Left ventricle myocardium superior (tissue), 1 donor: ENCODE data around the gene MAFG. TPM values are rescaled to one million over a fixed set of nuclear protein-coding genes. Genes with fewer than 3 reads are reported as not detected.

ENCODE experiments used
- ATAC-seq: fragments of 200-7000 bp; cut with Tn5 transposase; one replicate; pipeline ENCODE4 v1.9.1; 2020; ENCODE audit warnings: mild to moderate bottlenecking, moderate library complexity
- DNase-seq: peaks from one replicate; pipeline ENCODE4 v3.0.0-alpha.2; 2020
- intact Hi-C: fragments of 100-400 bp; cut with micrococcal nuclease; formaldehyde crosslinking; loops from one replicate; pipeline ENCODE4 v1.11.0; 2022
- long read RNA-seq: library from polyadenylated mRNA; unstranded; transcript quantifications from one replicate; pipeline ENCODE4 v2.0.0, GENCODE V29; 2021
- total RNA-seq: library from RNA; stranded (reverse); fragmentation: NEBNext Ultra II Directional; extraction: Animal tissue kit (Norgen Biotek cat#: 25700); gene quantifications from one replicate; pipeline ENCODE4 v1.2.1, GENCODE V29; 2021
- donor health status: DM: no; HTN: yes; CAD: no; lungs with severe emphysema.

MAFG gene
- total RNA-seq = 27.5 TPM
- long read RNA-seq, full-length matches to known transcripts = 63 of 86 reads
- long read RNA-seq, partial matches to known transcripts = 1 of 86 reads
- long read RNA-seq, other reads (novel, unspliced or antisense) = 22 of 86 reads

GRCh38 chr17:81927653-81928543 is at the start of gene MAFG:
MAFG (minus strand) TSS chr17:81927735; CDS start chr17:81923185, 4,550 bp downstream.
- peak; percentile 96 for DNase-seq
- ATAC-seq = peak; percentile 63
- intact Hi-C loops = no loop called here

DNA sequence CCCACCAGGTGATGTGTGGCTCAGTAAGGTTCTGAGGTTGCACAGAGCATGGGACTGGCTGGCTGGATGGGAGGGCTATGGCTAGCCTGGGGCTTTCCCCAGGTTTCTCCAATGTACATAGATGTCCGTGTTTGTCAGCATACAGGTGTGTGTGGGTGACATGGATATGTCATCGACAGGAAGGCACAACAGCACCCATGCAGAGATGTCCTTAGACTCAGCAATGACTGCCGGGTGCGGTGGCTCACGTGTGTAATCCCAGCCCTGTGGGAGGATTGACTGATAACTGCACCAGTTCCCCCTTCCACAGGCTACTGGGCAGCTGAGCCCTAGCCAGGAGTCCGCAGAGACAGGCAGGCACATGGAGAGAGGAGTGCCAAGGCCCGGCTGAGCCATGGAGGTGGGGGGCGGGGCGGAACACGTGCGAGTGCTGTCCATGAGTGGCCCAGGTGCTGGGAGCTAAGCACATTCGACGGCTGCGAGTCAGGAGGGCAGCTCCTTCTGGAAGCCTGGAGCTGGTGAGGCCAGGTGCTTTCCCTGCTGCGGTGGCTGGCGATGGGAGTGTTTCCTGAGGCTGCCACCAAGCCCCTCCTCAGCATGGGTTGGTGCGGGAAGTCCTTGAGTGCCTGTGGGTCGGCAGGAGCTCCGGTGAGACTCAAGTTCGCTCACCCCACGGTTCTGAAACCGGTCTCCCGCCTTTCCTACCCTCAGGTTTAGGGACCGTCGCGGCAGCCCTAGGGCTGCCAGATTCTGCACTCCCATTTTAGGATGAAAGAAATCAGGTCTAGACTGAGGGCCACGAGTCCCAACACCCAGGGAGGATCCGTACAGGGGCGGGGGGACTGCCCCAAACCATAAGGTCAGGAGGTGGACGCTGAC is 49.0 kb upstream of the MAFG start:
- peak; percentile 61 for DNase-seq
- ATAC-seq = peak; percentile 16
- intact Hi-C loops = no loop called here

GRCh38 chr17:81973432-81973831 is 45.9 kb upstream of the MAFG start:
- intact Hi-C loops = no loop called here
- ATAC-seq = no peak
- no peak for DNase-seq

- no peak for DNase-seq
- intact Hi-C loops = no loop called here
- no peak for ATAC-seq
Observed at GRCh38 chr17:81968850-81969812, 41.6 kb upstream of the MAFG start.

- DNase-seq (no peak), ATAC-seq (no peak)
- intact Hi-C loops = no loop called here
Observed at GRCh38 chr17:81968396-81968745, 40.8 kb upstream of the MAFG start.

GRCh38 chr17:81967533-81968395 is 40.2 kb upstream of the MAFG start:
- ATAC-seq = peak; percentile 90
- peak; percentile 87 for DNase-seq
- intact Hi-C loops = no loop called here

GRCh38 chr17:81967244-81967532 is 39.7 kb upstream of the MAFG start:
- intact Hi-C loops = no loop called here
- DNase-seq (no peak), ATAC-seq (peak; percentile 9)

- ATAC-seq = peak; percentile 83
- peak; percentile 88 for DNase-seq
- intact Hi-C loops = no loop called here
Observed at GRCh38 chr17:81966343-81967243, 39.1 kb upstream of the MAFG start.

DNA sequence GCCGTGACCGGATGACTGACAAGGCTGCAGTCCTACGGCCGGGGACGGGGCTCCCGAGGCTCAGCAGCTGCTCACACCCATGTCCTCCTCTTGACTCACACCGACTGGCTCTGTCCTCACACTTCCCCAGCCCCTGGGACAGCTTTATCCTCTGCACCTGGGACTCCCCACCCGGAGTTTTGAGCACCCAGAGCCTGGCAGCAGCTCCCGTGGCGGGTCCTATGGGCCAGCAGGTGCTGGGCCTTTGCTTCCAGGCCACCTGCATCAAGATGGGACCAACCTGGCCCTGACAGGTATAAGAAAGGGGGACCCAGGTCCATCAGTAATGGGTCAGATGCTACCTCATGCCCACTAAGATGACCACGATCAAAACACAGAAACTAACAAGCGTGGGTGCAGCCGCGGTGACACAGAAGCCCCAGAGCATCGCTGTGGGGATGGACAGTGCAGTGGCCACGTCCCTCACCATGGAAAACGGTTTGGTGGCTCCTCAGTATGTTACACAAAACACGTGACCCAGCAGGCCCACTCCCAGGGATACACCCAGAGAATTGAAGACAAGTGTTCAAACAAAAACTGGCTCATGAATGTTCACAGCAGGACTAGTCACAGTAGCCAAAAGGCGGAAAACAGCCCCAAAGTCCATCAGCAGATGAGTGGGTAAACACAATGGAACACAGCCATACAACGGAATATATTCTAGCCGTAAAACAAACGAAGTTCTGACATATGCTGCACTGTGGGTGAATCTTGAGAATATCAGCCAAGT is 36.7 kb upstream of the MAFG start:
- intact Hi-C loops = no loop called here
- DNase-seq (no peak), ATAC-seq (no peak)

DNA sequence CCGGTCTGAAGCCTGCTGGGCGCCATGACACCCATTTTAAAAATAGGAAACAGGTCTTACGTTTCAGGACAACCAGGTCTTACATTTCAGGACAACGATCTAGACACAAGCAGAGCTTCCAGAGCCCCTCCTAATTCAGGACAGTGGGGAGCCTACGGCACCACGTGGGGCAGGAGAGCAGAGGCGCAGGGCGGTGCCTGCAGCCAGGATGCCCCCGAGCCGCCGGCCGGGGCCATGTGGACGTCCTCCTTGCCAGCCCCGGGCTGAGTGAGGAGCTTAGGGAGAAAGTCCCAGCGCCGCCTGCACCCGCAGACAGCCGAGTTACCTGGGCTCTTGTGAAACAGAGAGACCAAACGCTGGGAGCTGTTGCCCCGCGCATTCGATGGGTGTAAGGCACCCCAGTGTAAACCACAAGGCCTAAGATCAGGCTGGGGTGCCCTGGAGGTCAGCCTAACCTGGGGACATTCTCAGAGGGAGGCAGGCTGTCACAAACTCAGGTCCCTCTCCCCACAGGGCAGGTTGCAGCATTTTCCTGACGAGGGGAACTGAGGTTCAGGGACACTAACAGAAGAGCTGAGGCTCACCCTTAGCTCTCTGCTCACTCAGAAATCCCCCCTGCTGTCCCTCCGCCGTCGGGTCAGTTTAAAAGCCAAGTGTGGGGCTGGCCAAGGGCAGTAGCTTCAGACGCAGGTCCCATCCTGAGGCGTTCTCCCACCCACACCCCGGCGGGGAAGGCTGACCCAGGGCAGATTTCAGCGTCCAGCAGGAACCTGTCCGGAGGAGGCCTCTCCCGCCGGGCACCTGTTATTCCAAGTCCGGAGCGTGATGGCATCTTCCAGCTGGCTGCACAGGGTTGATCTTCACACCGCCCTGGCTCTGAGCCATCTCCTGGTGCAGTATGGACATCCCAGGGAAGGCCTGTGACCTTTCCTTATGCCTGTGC is 35.2 kb upstream of the MAFG start:
- DNase-seq (no peak), ATAC-seq (no peak)
- intact Hi-C loops = no loop called here

DNA sequence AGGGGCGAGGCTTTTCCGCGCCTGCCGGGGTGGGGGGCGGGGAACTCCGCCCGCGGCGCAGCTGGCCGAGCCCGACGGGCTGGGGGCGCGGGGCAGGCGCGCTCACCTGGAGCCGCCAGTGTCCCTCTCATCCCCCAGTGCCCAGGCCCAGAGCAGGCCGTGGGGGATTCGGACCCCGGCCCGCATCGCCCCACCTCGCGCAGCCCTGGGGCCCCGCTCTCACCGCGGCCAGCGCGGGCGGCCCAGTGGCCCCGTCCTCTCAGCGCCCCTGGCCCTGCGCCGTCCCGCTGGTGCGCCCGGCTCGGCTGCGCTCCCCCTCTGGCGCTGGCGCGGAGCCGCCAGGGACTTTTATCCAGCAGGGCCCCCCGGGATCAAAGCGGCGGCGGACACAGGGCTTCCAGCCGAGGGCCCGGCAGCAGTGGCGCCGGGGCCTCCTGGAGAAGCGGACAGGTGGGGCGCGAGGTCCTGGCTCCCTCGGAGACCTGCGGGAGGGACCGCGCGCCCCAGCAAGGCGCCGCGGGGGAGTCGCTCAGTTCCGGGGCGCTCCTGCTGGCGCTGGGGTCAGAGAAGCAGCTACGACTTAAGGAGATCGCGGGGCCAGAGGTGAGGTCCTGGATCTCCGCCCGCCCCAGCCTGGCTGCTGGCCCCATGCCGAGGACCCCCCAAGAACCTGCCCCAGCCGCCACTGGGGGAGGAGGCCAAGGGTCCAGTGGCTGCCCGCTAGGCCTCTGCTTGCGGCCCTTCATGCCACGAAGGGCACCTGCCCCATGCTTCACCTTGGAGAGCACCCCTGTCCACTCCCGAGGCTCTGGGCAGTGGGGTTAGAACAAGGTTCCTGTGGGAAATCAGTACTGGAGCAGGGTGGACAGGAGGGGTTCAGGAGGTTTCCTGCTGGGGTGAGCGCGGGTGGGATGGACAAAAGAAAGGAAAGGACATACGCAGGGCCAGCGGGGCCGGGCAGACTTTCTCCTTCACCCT is 34.3 kb upstream of the MAFG start:
- DNase-seq (no peak), ATAC-seq (no peak)
- intact Hi-C loops = no loop called here

DNA sequence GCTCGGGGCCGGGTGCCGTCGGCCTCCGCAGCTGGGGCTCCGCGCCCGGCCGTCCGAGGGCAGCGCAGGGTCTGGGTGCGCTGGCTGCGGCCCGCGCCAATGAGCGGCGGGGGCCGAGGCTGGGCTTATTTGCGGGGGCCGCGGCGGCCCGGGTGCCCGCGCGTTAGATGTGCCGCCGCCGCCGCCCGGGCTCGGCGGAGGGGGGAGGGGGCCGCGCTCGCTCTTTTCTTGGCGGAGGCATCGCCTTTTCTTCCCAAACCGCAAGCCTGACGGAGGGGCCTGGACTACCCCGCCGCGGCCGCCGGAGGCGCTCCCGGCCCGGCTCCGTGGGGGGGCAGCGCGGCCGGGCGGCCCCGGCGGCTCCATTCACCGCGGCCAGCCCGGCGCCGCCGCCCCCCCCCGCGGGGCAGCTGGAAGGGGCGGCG is 33.6 kb upstream of the MAFG start, which contains the start of gene NOTUM:
TSS of gene NOTUM (minus strand) at position 101 of the 425 bp plus-strand sequence. CDS start 278 bp downstream, outside the sequence.
- intact Hi-C loops = no loop called here
- ATAC-seq (no peak), DNase-seq (no peak)

- intact Hi-C loops = no loop called here
- ATAC-seq (no peak), DNase-seq (no peak)
Observed at GRCh38 chr17:81960130-81960958, 32.8 kb upstream of the MAFG start.
